ENCODE results near the gene SLC25A43. TPM values are rescaled to one million over a fixed set of nuclear protein-coding genes. Genes with fewer than 3 reads are reported as not detected.

The SLC25A43 gene
- total RNA-seq, result 16.0 and 20.5 TPM in 2 replicates

GRCh38 chrX:119398974-119399771 is at the start of gene SLC25A43:
TSS of gene SLC25A43 (plus strand) at chrX:119399336. CDS start at chrX:119399404, 68 bp downstream.

GRCh38 chrX:119467842-119468550 is 68.9 kb downstream of the SLC25A43 start, which contains the start of gene SLC25A5:
TSS of gene SLC25A5 (plus strand) at chrX:119468444. CDS start at chrX:119468516, 72 bp downstream.

Small RNA genes within 50 kb of the gene (small RNA-seq; reads per million reads assigned to genes)
- gene RNU1-67P (6.0 reads per million, percentile 94 among the genes with 10 or more reads in this experiment), gene RNY3P16 (not detected)

Other genes with a start within 250 kb of the SLC25A43 start
- 93.4 and 93.8 TPM in 2 replicates for gene PGRMC1, start 163.1 kb upstream of the SLC25A43 start, total RNA-seq
- gene SLC25A5, start 69.1 kb downstream of the SLC25A43 start, total RNA-seq, result 293 and 307 TPM in 2 replicates
- 23.8 and 28.5 TPM in 2 replicates for gene STEEP1, start 166.1 kb downstream of the SLC25A43 start, total RNA-seq
- 27.4 and 39.6 TPM in 2 replicates for gene UBE2A, start 175.2 kb downstream of the SLC25A43 start, total RNA-seq
- 8.2 and 8.9 TPM in 2 replicates for gene NKRF, start 207.1 kb downstream of the SLC25A43 start, total RNA-seq

Data from vein endothelial cell (primary cell).